ENCODE measurements around the gene EPAS1. TPM values are rescaled to one million over a fixed set of nuclear protein-coding genes. Genes with fewer than 3 reads are reported as not detected.

EPAS1 gene
- total RNA-seq, 1 experiment from 2014 or later = 55.9 TPM

GRCh38 chr2:46297546-46298271 is 502 bp downstream of the EPAS1 start:
- RAD21 ChIA-PET (ENCODE audit: low non-redundant PET in 1 of 2, low total read pairs in 2 of 2, uncharacterized antibody in 2 of 2, unreplicated experiment in 2 of 2) = no interaction called here
- Histone ChIP-seq H4K20me1 (ENCODE audit: insufficient read depth) (no peaks in the 10 kb centered on the region), H3K36me3 (ENCODE audit: control insufficient read depth in 1 of 2, insufficient read depth in 2 of 2, low read length in 2 of 2) (no peaks in the 10 kb centered on the region), H3K27me3 (ENCODE audit: insufficient read depth, low read length) (no peaks in the 10 kb centered on the region), H3K4me2 (ENCODE audit: low read length) (peak overlapping the region; percentile 100), H3K27ac (ENCODE audit: low read depth, low read length) (peak overlapping the region; percentile 74), H3K9me3 (ENCODE audit: control insufficient read depth in 1 of 2, insufficient read depth in 1 of 2, low read depth in 1 of 2, low read length in 2 of 2) (no peaks in the 10 kb centered on the region), H3K4me1 (ENCODE audit: control insufficient read depth in 1 of 2, insufficient read depth in 2 of 2, low read length in 2 of 2) (peaks cover 12 to 39% of the 10 kb centered on the region in 2 experiments; a peak in 3 of 4 replicates), H3K4me3 (replicated peaks in 1 of 2; ENCODE audit: low read depth in 1 of 2, low read length in 2 of 2) (peak overlapping the region; percentile 75 to 91), H2AFZ (ENCODE audit: low read depth, low read length, poor library complexity, severe bottlenecking) (peak overlapping the region; percentile 76), H3K9ac (ENCODE audit: low read length) (peak overlapping the region; percentile 68), H3K79me2 (ENCODE audit: insufficient read depth, low read length) (peaks cover 30% of the 10 kb centered on the region; the same call in 1 of the 2 replicates), H3K9me2 (ENCODE audit: insufficient read depth) (no peaks in the 10 kb centered on the region)
- no TSS peak for BruUV-seq (replicated peaks)
- POLR2A ChIA-PET = interaction anchor here (0.7 to 1.6 kb wide), 2 partner anchors 17 to 126 kb away, joined by 3 to 7 read pairs; no protein-coding TSS in a partner anchor
- peak; percentile 76 for ATAC-seq
- intact Hi-C loops (cut with micrococcal nuclease) = loop anchor here (1.0 kb wide), 2 partner anchors 234 to 286 kb away; no protein-coding TSS in a partner anchor
- DNase-seq (ENCODE audit: low read depth, low spot score) = no peak
- CTCF ChIA-PET = interaction anchor here (1.0 to 1.2 kb wide), 2 partner anchors 235 to 304 kb away, joined by 3 to 5 read pairs; no protein-coding TSS in a partner anchor
- TF ChIP-seq POLR2A (IDR thresholded peaks at IDR 0.05; ENCODE audit: borderline replicate concordance, extremely low read depth, insufficient read depth, insufficient read length) (peak; percentile 19), EGR1 (IDR thresholded peaks at IDR 0.05; ENCODE audit: low read depth) (peak; percentile 99), ATF3 (IDR thresholded peaks at IDR 0.05) (no peak), CBX3 (IDR thresholded peaks at IDR 0.05; ENCODE audit: low read depth) (no peak), SRF (IDR thresholded peaks at IDR 0.05; ENCODE audit: low read depth) (no peak), MAX (IDR thresholded peaks at IDR 0.05) (peak; percentile 69), FOSL1 (IDR thresholded peaks at IDR 0.05; ENCODE audit: low read depth) (no peak), RAD21 (IDR thresholded peaks at IDR 0.05; ENCODE audit: low read depth) (peak; percentile 55), SP1 (IDR thresholded peaks at IDR 0.05; ENCODE audit: low read depth) (no peak), ZNF274 (IDR thresholded peaks at IDR 0.05; ENCODE audit: low read depth, low read length) (no peak), SIN3A (IDR thresholded peaks at IDR 0.05; ENCODE audit: low read depth) (no peak), CEBPB (IDR thresholded peaks at IDR 0.05; ENCODE audit: low read depth) (no peak), YY1 (IDR thresholded peaks at IDR 0.05; ENCODE audit: extremely low read depth, insufficient replicate concordance, low read depth, low read length) (peak; percentile 38), ELF1 (IDR thresholded peaks at IDR 0.05; ENCODE audit: borderline replicate concordance, low read depth) (no peak), EZH2 (IDR thresholded peaks at IDR 0.05) (no peak), POLR2AphosphoS5 (IDR thresholded peaks at IDR 0.05; ENCODE audit: low read depth, low read length) (peak; percentile 84), REST (IDR thresholded peaks at IDR 0.05; ENCODE audit: low read depth) (no peak), TCF7L2 (IDR thresholded peaks at IDR 0.05; ENCODE audit: borderline replicate concordance, extremely low read depth, insufficient read depth, insufficient read length) (no peak), CTCF (IDR thresholded peaks at IDR 0.05 in 2 of 3, conservative IDR thresholded peaks at IDR 0.05 in 1 of 3; ENCODE audit: borderline replicate concordance in 1 of 3, insufficient read depth in 1 of 3, low read depth in 2 of 3, low read length in 2 of 3) (no peak), ZFX (IDR thresholded peaks at IDR 0.05) (peak; percentile 12; the same call in 1 of the 2 replicates), EZH2phosphoT487 (IDR thresholded peaks at IDR 0.05; ENCODE audit: borderline replicate concordance) (no peak), JUND (IDR thresholded peaks at IDR 0.05) (no peak)

Data from HCT116 (cell line).